Measurements from ENCODE around the gene MAPK11.
A peak's percentile ranks its signal among the peaks of the same experiment; 100 is the strongest.

Gene MAPK11

GRCh38 chr22:50261615-50262459 is 8.3 kb downstream of the MAPK11 start, which contains the start of gene MAPK12:
Gene MAPK12, minus strand, starts transcription at chr22:50261683. Its CDS starts 174 bp downstream, at chr22:50261509.
- TF ChIP-seq CTCF (conservative IDR thresholded peaks at IDR 0.05) (no peak), ZFX (IDR thresholded peaks at IDR 0.05) (no peak)
- peak within 1 kb of the TSS; percentile 84 for H3K27ac ChIP-seq

GRCh38 chr22:50260801-50261614 is 9.2 kb downstream of the MAPK11 start:
- H3K27ac ChIP-seq: peak overlapping the region; percentile 84
- TF ChIP-seq CTCF (conservative IDR thresholded peaks at IDR 0.05) (no peak), ZFX (IDR thresholded peaks at IDR 0.05) (peak; percentile 82)

- peak overlapping the region; percentile 84 for H3K27ac ChIP-seq
- no peak for TF ChIP-seq ZFX (IDR thresholded peaks at IDR 0.05)
- TF ChIP-seq CTCF (conservative IDR thresholded peaks at IDR 0.05): no peak
Observed at GRCh38 chr22:50260434-50260800, 9.8 kb downstream of the MAPK11 start.

- TF ChIP-seq ZFX (IDR thresholded peaks at IDR 0.05) (no peak), CTCF (conservative IDR thresholded peaks at IDR 0.05) (no peak)
- H3K27ac ChIP-seq: no peak overlapping the region
Observed at GRCh38 chr22:50259302-50259701, 10.9 kb downstream of the MAPK11 start.

- TF ChIP-seq CTCF (conservative IDR thresholded peaks at IDR 0.05) (no peak), ZFX (IDR thresholded peaks at IDR 0.05) (no peak)
- H3K27ac ChIP-seq: peak overlapping the region; percentile 1; the same call in 1 of the 2 replicates
Observed at GRCh38 chr22:50258361-50259292, 11.6 kb downstream of the MAPK11 start.

- peak overlapping the region; percentile 1; the same call in 1 of the 2 replicates for H3K27ac ChIP-seq
- no peak for TF ChIP-seq ZFX (IDR thresholded peaks at IDR 0.05)
- no peak for TF ChIP-seq CTCF (conservative IDR thresholded peaks at IDR 0.05)
Observed at GRCh38 chr22:50257451-50258360, 12.5 kb downstream of the MAPK11 start.
